Measurements from ENCODE around the gene FBN2. TPM values are rescaled to one million over a fixed set of nuclear protein-coding genes. Genes with fewer than 3 reads are reported as not detected.

FBN2 gene
- total and polyA plus RNA-seq, 9 of the 15 experiments (the other 6 are each of a cell fraction or from before 2014, with no cell fraction given) = 0.01 to 0.09 TPM; not detected in 7

DNA sequence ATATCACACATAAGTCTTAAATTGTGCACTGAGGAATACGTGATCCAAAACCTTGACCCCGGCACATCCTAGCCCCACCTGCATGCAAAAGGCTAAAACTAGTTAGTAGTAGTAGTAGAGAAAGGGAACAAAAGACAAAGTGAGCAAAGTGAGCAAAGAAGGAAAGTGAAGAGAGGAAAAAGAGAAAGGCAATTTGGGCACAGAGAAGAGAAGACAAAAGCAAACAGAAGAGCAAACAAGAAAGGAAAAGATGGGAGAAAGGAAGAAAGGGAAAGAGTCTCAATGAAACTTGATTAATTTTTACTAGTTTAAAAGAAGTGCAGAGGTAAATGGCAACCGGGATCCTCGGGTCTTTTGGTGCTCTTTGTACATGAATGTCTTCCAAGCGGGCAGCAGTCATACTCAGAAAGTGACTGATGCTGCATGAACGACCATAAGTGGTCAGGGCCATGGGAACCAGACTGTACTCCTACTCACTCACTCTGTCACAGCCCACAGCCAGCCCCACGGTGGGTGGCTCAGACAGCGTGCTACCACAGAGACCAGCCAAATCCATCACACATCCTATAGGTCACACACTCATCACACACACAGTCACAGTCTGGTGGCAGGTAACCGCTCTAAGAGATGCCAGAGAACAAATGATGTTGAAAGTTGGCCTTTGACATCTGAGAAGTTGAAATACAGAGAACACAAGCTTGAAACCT is 203.9 kb downstream of the FBN2 start:
- Histone ChIP-seq H3K27ac (ENCODE audit: extremely low read depth, low read depth, low read length) (no peak overlapping the region), H2AFZ (ENCODE audit: low read depth, low read length) (no peak overlapping the region), H3K9me1 (ENCODE audit: control insufficient read depth, insufficient read depth, low read length) (no peaks in the 10 kb centered on the region), H3K9ac (ENCODE audit: insufficient read depth in 1 of 2, low read depth in 2 of 2, low read length in 2 of 2) (no peak overlapping the region), H3K36me3 (ENCODE audit: control insufficient read depth, insufficient read depth, low read length) (no peaks in the 10 kb centered on the region), H3K4me3 (no peak overlapping the region), H3K4me2 (ENCODE audit: insufficient read depth, low read length) (no peak overlapping the region), H3K27me3 (ENCODE audit: control insufficient read depth in 2 of 2, insufficient read depth in 2 of 2, low read length in 2 of 2) (no peaks in the 10 kb centered on the region), H3K4me1 (replicated peaks in 1 of 2; ENCODE audit: control insufficient read depth in 2 of 2, insufficient read depth in 2 of 2, low read length in 2 of 2) (no peaks in the 10 kb centered on the region), H4K20me1 (replicated peaks; ENCODE audit: control insufficient read depth, insufficient read depth, low read length) (no peaks in the 10 kb centered on the region), H3K9me3 (replicated peaks; ENCODE audit: control insufficient read depth, insufficient read depth, low read depth, low read length) (no peaks in the 10 kb centered on the region), H3K79me2 (ENCODE audit: control insufficient read depth, insufficient read depth, low read length) (no peaks in the 10 kb centered on the region)
- DNase-seq (ENCODE audit: extremely low read depth in 1 of 4, low spot score in 3 of 4) = no peak
- FAIRE-seq = no peak
- BruUV-seq (replicated peaks) = no TSS peak
- WGBS (ENCODE audit: insufficient coverage, low coverage, missing lambda C conversion rate) = 2% methylated on average over 9 of the region's 9 CpGs
- no peak for ATAC-seq
- ChIA-PET POLR2A (no interaction called here), CTCF (ENCODE audit: low intra/inter-chr PET ratio) (no interaction called here)
- intact Hi-C loops (cut with micrococcal nuclease) (no loop called here), in situ Hi-C loops (cut with MboI) (no loop called here)
- TF ChIP-seq ZNF583 (CRISPR knock-in tag; IDR thresholded peaks at IDR 0.05) (no peak), ZNF778 (CRISPR knock-in tag; IDR thresholded peaks at IDR 0.05) (no peak), ERF (CRISPR knock-in tag; IDR thresholded peaks at IDR 0.05) (no peak), TAF9B (IDR thresholded peaks at IDR 0.05; ENCODE audit: partially characterized antibody) (no peak), SUPT5H (IDR thresholded peaks at IDR 0.05) (no peak), CTCFL (IDR thresholded peaks at IDR 0.05; ENCODE audit: borderline replicate concordance, insufficient read depth, low read depth, low read length, poor library complexity, severe bottlenecking) (no peak), TAL1 (IDR thresholded peaks at IDR 0.05) (no peak), ZNF12 (CRISPR knock-in tag; IDR thresholded peaks at IDR 0.05) (no peak), HOMEZ (CRISPR knock-in tag; IDR thresholded peaks at IDR 0.05) (no peak), XRCC3 (IDR thresholded peaks at IDR 0.05) (no peak), PRDM10 (IDR thresholded peaks at IDR 0.05; ENCODE audit: partially characterized antibody) (no peak), TAF7 (tag; IDR thresholded peaks at IDR 0.05) (no peak), SAP30 (IDR thresholded peaks at IDR 0.05; ENCODE audit: borderline replicate concordance, insufficient read depth, low read depth, low read length, poor library complexity, severe bottlenecking) (no peak), E2F5 (CRISPR knock-in tag; IDR thresholded peaks at IDR 0.05) (no peak), HDAC8 (tag; IDR thresholded peaks at IDR 0.05) (no peak)
